ENCODE data around the gene PTPRM. TPM values are rescaled to one million over a fixed set of nuclear protein-coding genes. Genes with fewer than 3 reads are reported as not detected.
A peak's percentile ranks its signal among the peaks of the same experiment; 100 is the strongest.

Gene PTPRM
- polyA plus RNA-seq, 2 of the 4 experiments (the other 2 are of a cell fraction) = 44.5 to 199 TPM

- TF ChIP-seq ZNF302 (CRISPR knock-in tag; IDR thresholded peaks at IDR 0.05) = no peak
These were observed 755.4 kb downstream of the PTPRM start (continued) for GRCh38 chr18:8322486-8322885.

- WGBS (ENCODE audit: missing lambda C conversion rate) = 95% methylated on average over 3 of the region's 3 CpGs
- DNase-seq (ENCODE audit: low read depth in 1 of 2, low spot score in 1 of 2) (no peak), ATAC-seq (no peak), FAIRE-seq (no peak)
- no peak overlapping the region for H3K4me2 ChIP-seq
- no peaks in the 10 kb centered on the region for H3K9me3 ChIP-seq
- peaks cover 34% of the 10 kb centered on the region for H3K4me1 ChIP-seq
- H3K27ac ChIP-seq = no peak overlapping the region
- ChIA-PET POLR2A (no interaction called here), CTCF (interaction anchor here (0.7 kb wide), 1 partner anchor 14 kb away, joined by 3 read pairs; no protein-coding TSS in a partner anchor)
- no peak overlapping the region for H3K4me3 ChIP-seq
- TF ChIP-seq EP300 (IDR thresholded peaks at IDR 0.05) (no peak), SREBF2 (IDR thresholded peaks at IDR 0.05) (no peak), MAX (IDR thresholded peaks at IDR 0.05) (no peak), PHF8 (IDR thresholded peaks at IDR 0.05; ENCODE audit: borderline replicate concordance, low read depth) (no peak), KDM1A (IDR thresholded peaks at IDR 0.05; ENCODE audit: low read depth) (no peak), E2F6 (IDR thresholded peaks at IDR 0.05; ENCODE audit: borderline replicate concordance, low read depth) (no peak), HDAC2 (IDR thresholded peaks at IDR 0.05) (no peak), NR3C1 (IDR thresholded peaks at IDR 0.05) (no peak), EHMT2 (IDR thresholded peaks at IDR 0.05; ENCODE audit: low read depth) (no peak), ESRRA (IDR thresholded peaks at IDR 0.05; ENCODE audit: borderline replicate concordance, low read length) (no peak)
These were observed 757.4 kb downstream of the PTPRM start for GRCh38 chr18:8324343-8325065.

- ChIA-PET POLR2A (no interaction called here), CTCF (no interaction called here)
- TF ChIP-seq MAFK (IDR thresholded peaks at IDR 0.05; ENCODE audit: partially characterized antibody) (peak; percentile 15), REST (IDR thresholded peaks at IDR 0.05) (no peak), POLR2A (IDR thresholded peaks at IDR 0.05; ENCODE audit: low read length) (no peak)
- no peak overlapping the region for H3K4me2 ChIP-seq
- no peak overlapping the region for H3K4me3 ChIP-seq
- no peak overlapping the region; a peak in 1 of 6 replicates for H3K27ac ChIP-seq
- no peaks in the 10 kb centered on the region for H3K9me3 ChIP-seq
- ATAC-seq = no peak
- DNase-seq (ENCODE audit: low read depth in 1 of 2, low spot score in 1 of 2) = no peak
- no peak for FAIRE-seq
- WGBS (ENCODE audit: missing lambda C conversion rate) = 93% methylated on average over 1 of the region's 1 CpG
- peaks cover 37% of the 10 kb centered on the region for H3K4me1 ChIP-seq
These were observed 759.8 kb downstream of the PTPRM start for GRCh38 chr18:8326763-8327394.

GRCh38 chr18:8328126-8328525, 761.0 kb downstream of the PTPRM start:
- DNase-seq (ENCODE audit: low read depth in 1 of 2, low spot score in 1 of 2) = no peak
- no peak overlapping the region for H3K4me3 ChIP-seq
- H3K9me3 ChIP-seq = no peaks in the 10 kb centered on the region
- no peak for TF ChIP-seq USF2 (IDR thresholded peaks at IDR 0.05)
- 66% methylated on average over 2 of the region's 2 CpGs for WGBS (ENCODE audit: missing lambda C conversion rate)
- FAIRE-seq = no peak
- CTCF ChIA-PET = interaction anchor here (0.8 kb wide), 1 partner anchor 151 kb away, joined by 3 read pairs; no protein-coding TSS in a partner anchor
- POLR2A ChIA-PET = no interaction called here
- peak overlapping the region; percentile 34 to 35; a peak in 3 of 6 replicates for H3K27ac ChIP-seq
- H3K4me1 ChIP-seq = peaks cover 37% of the 10 kb centered on the region
- H3K4me2 ChIP-seq = peak overlapping the region; percentile 54; the same call in 1 of the 3 replicates
- no peak for ATAC-seq
